Tibial nerve (tissue), 4 donors: ENCODE measurements around the gene PLA2G2D.

Experiments used
- EP300 ChIP-seq, 2 donors: sonication (generic); formaldehyde crosslinking; IDR thresholded peaks; one replicate each; pipeline ENCODE4 v1.6.1; 2017; ENCODE audit warnings: antibody characterized with exemption in 2 of 2, mild to moderate bottlenecking in 1 of 2
- POLR2A ChIP-seq, 2 donors: fragments of 450-650 bp; IDR thresholded peaks; one replicate each; pipeline ENCODE4 v1.6.1; 2017; ENCODE audit warnings: antibody characterized with exemption in 2 of 2, mild to moderate bottlenecking in 2 of 2, moderate library complexity in 2 of 2
- TF ChIP-seq, protein P1 (sequence below), 5 experiments: fragments of 200-600 bp in 3 of 5; fragments of 450-650 bp in 2 of 5; sonication (generic) in 3 of 5; IDR thresholded peaks; one replicate each; pipeline ENCODE4 v1.5.1; 2016 to 2019; ENCODE audit warnings: antibody characterized with exemption in 5 of 5, mild to moderate bottlenecking in 3 of 5, moderate library complexity in 2 of 5

DNA sequence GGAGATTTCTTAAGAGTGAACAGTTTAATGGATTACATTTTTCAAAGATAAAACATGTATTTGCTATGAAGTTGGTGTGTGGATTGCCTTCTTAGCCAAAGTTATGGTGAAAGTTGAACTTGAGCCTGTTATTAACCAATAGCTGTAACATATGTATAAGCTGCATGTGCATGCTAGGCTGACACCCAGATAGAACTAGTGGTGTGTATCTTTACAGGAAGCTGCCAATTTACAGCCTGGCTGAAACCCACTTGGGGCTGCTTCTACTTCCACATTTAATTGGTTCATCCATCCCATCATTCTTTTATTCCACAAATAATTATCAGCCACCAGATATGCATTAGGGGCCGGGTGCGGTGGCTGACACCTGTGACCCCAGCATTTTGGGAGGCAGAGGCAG, 46.1 kb downstream of the PLA2G2D start:
- TF ChIP-seq, protein P1, sequence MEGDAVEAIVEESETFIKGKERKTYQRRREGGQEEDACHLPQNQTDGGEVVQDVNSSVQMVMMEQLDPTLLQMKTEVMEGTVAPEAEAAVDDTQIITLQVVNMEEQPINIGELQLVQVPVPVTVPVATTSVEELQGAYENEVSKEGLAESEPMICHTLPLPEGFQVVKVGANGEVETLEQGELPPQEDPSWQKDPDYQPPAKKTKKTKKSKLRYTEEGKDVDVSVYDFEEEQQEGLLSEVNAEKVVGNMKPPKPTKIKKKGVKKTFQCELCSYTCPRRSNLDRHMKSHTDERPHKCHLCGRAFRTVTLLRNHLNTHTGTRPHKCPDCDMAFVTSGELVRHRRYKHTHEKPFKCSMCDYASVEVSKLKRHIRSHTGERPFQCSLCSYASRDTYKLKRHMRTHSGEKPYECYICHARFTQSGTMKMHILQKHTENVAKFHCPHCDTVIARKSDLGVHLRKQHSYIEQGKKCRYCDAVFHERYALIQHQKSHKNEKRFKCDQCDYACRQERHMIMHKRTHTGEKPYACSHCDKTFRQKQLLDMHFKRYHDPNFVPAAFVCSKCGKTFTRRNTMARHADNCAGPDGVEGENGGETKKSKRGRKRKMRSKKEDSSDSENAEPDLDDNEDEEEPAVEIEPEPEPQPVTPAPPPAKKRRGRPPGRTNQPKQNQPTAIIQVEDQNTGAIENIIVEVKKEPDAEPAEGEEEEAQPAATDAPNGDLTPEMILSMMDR (IDR thresholded peaks at IDR 0.05), result no peak
- TF ChIP-seq POLR2A (IDR thresholded peaks at IDR 0.05), result no peak
- TF ChIP-seq EP300 (IDR thresholded peaks at IDR 0.05), result no peak
